ENCODE measurements around the gene DCLK1. TPM values are rescaled to one million over a fixed set of nuclear protein-coding genes. Genes with fewer than 3 reads are reported as not detected.

DCLK1 gene
- total RNA-seq, 2 donors from 2014 or later: not detected

GRCh38 chr13:35892837-35893814, 238.1 kb downstream of the DCLK1 start:
- DNase-seq (ENCODE audit: low spot score in 2 of 2) (no peak), ATAC-seq (no peak)
- Mint-ChIP-seq H3K9me3 (peaks cover 4 to 9% of the 10 kb centered on the region in 2 donors), H3K36me3 (no peaks in the 10 kb centered on the region), H3K27ac (no peak overlapping the region)

- DNase-seq (ENCODE audit: low spot score in 2 of 2): no peak
- Mint-ChIP-seq H3K9me3 (peaks cover 3% of the 10 kb centered on the region in 2 donors), H3K27ac (no peak overlapping the region), H3K36me3 (no peaks in the 10 kb centered on the region)
- ATAC-seq: no peak
These were observed 239.4 kb downstream of the DCLK1 start for GRCh38 chr13:35891507-35892441.

- H3K27ac Mint-ChIP-seq: no peak overlapping the region
- no peaks in the 10 kb centered on the region for H3K9me3 Mint-ChIP-seq
- no peaks in the 10 kb centered on the region for H3K36me3 Mint-ChIP-seq
- DNase-seq (ENCODE audit: low spot score in 2 of 2): no peak
- ATAC-seq: no peak
These were observed 241.6 kb downstream of the DCLK1 start for GRCh38 chr13:35889560-35889959.

- no peak overlapping the region for H3K27ac Mint-ChIP-seq
- H3K9me3 Mint-ChIP-seq: no peaks in the 10 kb centered on the region
- ATAC-seq (no peak), DNase-seq (ENCODE audit: low spot score in 2 of 2) (no peak)
- no peaks in the 10 kb centered on the region for H3K36me3 Mint-ChIP-seq
These were observed 242.2 kb downstream of the DCLK1 start for GRCh38 chr13:35888981-35889380.

GRCh38 chr13:35888457-35888883, 242.7 kb downstream of the DCLK1 start:
- no peak for DNase-seq (ENCODE audit: low spot score in 2 of 2)
- peaks cover 2% of the 10 kb centered on the region in 2 donors for H3K9me3 Mint-ChIP-seq
- H3K27ac Mint-ChIP-seq: no peak overlapping the region
- H3K36me3 Mint-ChIP-seq: no peaks in the 10 kb centered on the region
- ATAC-seq: no peak

DNA sequence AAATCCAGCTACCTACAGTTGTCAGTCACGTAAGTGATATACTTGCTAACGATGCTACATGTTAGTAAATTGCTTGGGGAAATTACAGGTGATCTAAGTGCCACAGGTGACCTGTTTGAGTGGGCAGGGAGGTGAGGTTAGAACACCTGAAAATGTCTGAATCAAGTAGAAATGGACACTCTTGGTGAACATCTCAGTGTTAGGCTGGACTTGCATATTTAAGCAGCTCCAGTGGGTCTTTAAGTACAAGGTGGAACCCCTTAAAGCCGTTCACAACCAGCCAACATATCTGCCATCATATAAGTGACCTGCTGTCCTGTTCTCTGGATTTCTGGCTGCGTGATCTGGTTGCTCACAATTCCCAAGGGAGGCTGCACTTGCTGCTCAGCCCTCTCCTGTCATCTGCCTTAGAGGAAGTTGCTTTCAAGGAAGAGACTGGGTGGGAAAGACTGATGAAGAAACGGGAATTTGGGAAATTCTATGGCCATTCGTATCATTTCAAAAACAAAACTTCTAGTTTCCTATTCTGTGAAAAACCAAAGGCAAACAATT, 244.0 kb downstream of the DCLK1 start:
- ATAC-seq: no peak
- DNase-seq (ENCODE audit: low spot score in 2 of 2): no peak
- Mint-ChIP-seq H3K27ac (no peak overlapping the region), H3K36me3 (no peaks in the 10 kb centered on the region), H3K9me3 (peaks cover 5 to 6% of the 10 kb centered on the region in 2 donors)

GRCh38 chr13:35886332-35887114, 244.7 kb downstream of the DCLK1 start:
- H3K9me3 Mint-ChIP-seq: peaks cover 5 to 10% of the 10 kb centered on the region in 2 donors
- H3K27ac Mint-ChIP-seq: no peak overlapping the region
- no peaks in the 10 kb centered on the region for H3K36me3 Mint-ChIP-seq
- DNase-seq (ENCODE audit: low spot score in 2 of 2) (no peak), ATAC-seq (no peak)

GRCh38 chr13:35884211-35884760, 246.9 kb downstream of the DCLK1 start:
- DNase-seq (ENCODE audit: low spot score in 2 of 2) (no peak), ATAC-seq (no peak)
- Mint-ChIP-seq H3K9me3 (peaks cover 5 to 13% of the 10 kb centered on the region in 2 donors), H3K36me3 (no peaks in the 10 kb centered on the region), H3K27ac (peak overlapping the region in 1 of 2 donors; percentile 10)

GRCh38 chr13:35882722-35883497, 248.3 kb downstream of the DCLK1 start:
- Mint-ChIP-seq H3K27ac (no peak overlapping the region), H3K9me3 (peaks cover 5 to 13% of the 10 kb centered on the region in 2 donors), H3K36me3 (no peaks in the 10 kb centered on the region)
- DNase-seq (ENCODE audit: low spot score in 2 of 2) (no peak), ATAC-seq (no peak)

DNA sequence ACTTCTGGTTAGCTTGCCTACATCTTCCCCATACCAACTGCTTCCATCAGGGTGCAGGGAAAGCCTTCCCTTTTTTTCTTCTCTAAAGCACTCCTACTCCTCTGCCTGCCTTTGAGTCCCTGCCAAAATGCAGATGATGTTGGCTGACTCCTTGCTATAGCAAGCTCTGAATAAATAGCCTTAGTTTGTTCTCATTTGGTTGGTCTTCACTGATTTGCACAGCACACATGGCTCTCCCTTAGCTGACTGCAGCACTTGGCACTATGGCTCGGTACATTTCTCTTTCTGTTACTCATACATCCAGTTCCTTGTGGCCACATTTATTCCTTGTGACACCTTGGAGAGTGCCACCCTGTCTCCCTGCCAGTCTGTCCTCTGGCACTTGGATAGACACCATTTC, 249.8 kb downstream of the DCLK1 start:
- DNase-seq (ENCODE audit: low spot score in 2 of 2) (no peak), ATAC-seq (no peak)
- H3K9me3 Mint-ChIP-seq: peaks cover 5 to 13% of the 10 kb centered on the region in 2 donors
- H3K36me3 Mint-ChIP-seq: no peaks in the 10 kb centered on the region
- no peak overlapping the region for H3K27ac Mint-ChIP-seq

- DNase-seq (ENCODE audit: low spot score in 2 of 2) (no peak), ATAC-seq (no peak)
- Mint-ChIP-seq H3K9me3 (peaks cover 5 to 18% of the 10 kb centered on the region in 2 donors), H3K36me3 (no peaks in the 10 kb centered on the region), H3K27ac (no peak overlapping the region)
These were observed 252.1 kb downstream of the DCLK1 start for GRCh38 chr13:35879111-35879510.

- no peak for DNase-seq (ENCODE audit: low spot score in 2 of 2)
- no peaks in the 10 kb centered on the region for H3K36me3 Mint-ChIP-seq
- H3K9me3 Mint-ChIP-seq: peaks cover 0 to 8% of the 10 kb centered on the region in 2 donors
- no peak overlapping the region for H3K27ac Mint-ChIP-seq
- ATAC-seq: no peak
These were observed 254.6 kb downstream of the DCLK1 start for GRCh38 chr13:35876601-35877000.

DNA sequence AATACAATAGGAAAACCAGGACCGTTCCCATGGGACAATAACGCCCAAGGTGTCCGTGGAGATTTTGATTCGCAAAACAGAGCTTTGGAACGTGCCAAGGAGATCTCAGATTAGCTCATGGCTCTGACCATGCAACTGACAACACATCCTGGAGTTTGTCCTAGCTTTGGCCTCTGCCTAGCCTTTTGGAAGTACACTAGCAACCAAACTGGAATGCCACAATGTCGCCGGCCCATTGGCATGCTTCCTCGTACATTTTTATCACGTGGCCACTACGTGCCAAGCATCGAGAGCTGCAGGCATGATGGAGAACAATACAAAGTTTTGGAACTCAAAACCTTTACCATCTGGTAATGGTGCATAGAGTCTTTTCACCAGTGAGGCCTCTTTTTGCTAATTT, 256.5 kb downstream of the DCLK1 start:
- DNase-seq (ENCODE audit: low spot score in 2 of 2): no peak
- no peak for ATAC-seq
- no peaks in the 10 kb centered on the region for H3K36me3 Mint-ChIP-seq
- no peak overlapping the region for H3K27ac Mint-ChIP-seq
- peaks cover 0 to 4% of the 10 kb centered on the region in 2 donors for H3K9me3 Mint-ChIP-seq

DNA sequence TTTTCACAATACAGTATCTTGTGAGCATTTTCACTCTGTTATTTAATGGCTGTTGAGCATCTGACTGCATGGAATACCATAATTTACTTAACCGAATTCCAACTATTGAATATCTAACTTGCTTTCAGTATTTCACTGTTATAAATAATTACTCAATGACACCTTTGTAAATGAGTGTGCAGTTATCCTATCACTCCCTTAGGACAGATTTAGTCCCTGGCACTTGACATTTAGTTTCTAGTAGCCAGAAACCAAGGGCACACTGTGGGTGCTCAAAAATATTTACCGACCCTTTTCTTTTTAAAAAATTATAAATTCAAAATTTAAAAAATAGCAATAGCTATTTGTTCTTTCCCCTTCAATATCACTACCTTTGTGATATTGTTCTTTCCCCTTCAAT, 258.8 kb downstream of the DCLK1 start:
- Mint-ChIP-seq H3K27ac (no peak overlapping the region), H3K36me3 (no peaks in the 10 kb centered on the region), H3K9me3 (peaks cover 4% of the 10 kb centered on the region in 2 donors)
- DNase-seq (ENCODE audit: low spot score in 2 of 2): no peak
- ATAC-seq: no peak

DNA sequence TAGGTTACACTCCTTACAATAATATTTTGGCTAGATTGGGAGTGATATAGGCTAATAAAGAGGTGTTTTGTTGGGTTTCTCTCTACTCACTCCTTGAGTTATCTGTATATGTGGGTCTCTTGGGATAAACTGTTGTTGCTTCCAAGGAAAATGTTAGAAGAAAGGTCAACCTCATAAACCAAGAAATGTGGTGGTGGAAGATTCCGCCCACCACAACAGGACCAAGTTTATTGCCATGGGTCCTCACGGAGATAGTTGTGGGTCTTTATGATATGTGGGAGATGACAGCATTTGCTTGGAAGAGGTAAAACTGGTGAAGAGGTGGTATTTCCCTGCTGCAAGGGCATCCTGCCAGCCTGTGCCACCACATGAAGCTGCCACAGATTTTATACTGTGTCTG, 259.6 kb downstream of the DCLK1 start:
- ATAC-seq (no peak), DNase-seq (ENCODE audit: low spot score in 2 of 2) (no peak)
- H3K36me3 Mint-ChIP-seq: no peaks in the 10 kb centered on the region
- no peak overlapping the region for H3K27ac Mint-ChIP-seq
- peaks cover 4% of the 10 kb centered on the region in 2 donors for H3K9me3 Mint-ChIP-seq

All from activated naive CD4-positive, alpha-beta T cell treated with anti-CD3 and anti-CD28 coated beads, Interleukin-2, amount 50 U/mL, for 72 hours (primary cell).